ENCODE results near the gene PAQR8. TPM values are rescaled to one million over a fixed set of nuclear protein-coding genes. Genes with fewer than 3 reads are reported as not detected.
"Not testable (repeated sequence)": the region's sequence is repeated elsewhere in the genome, so short reads cannot be mapped to it uniquely, and the experiment has no call there.

The PAQR8 gene
- total RNA-seq, 1 donor from 2014 or later: 7.5 TPM

- Mint-ChIP-seq H3K27me3 (ENCODE audit: unreplicated experiment) (no peaks in the 10 kb centered on the region), H3K4me3 (ENCODE audit: unreplicated experiment) (no peak overlapping the region), H3K4me1 (ENCODE audit: unreplicated experiment) (no peaks in the 10 kb centered on the region), H3K9me3 (ENCODE audit: unreplicated experiment) (no peaks in the 10 kb centered on the region), H3K36me3 (ENCODE audit: low read depth, unreplicated experiment) (peaks cover 13% of the 10 kb centered on the region), H3K27ac (ENCODE audit: unreplicated experiment) (no peak overlapping the region)
- DNase-seq (ENCODE audit: low spot score): no peak
- TF ChIP-seq CTCF (IDR thresholded peaks at IDR 0.05; ENCODE audit: unreplicated experiment): no peak
Observed at GRCh38 chr6:52376763-52377162, 14.8 kb downstream of the PAQR8 start.

GRCh38 chr6:52377538-52378221, 15.7 kb downstream of the PAQR8 start:
- Mint-ChIP-seq H3K27ac (ENCODE audit: unreplicated experiment) (no peak overlapping the region), H3K9me3 (ENCODE audit: unreplicated experiment) (no peaks in the 10 kb centered on the region), H3K36me3 (ENCODE audit: low read depth, unreplicated experiment) (peaks cover 13% of the 10 kb centered on the region), H3K27me3 (ENCODE audit: unreplicated experiment) (no peaks in the 10 kb centered on the region), H3K4me3 (ENCODE audit: unreplicated experiment) (no peak overlapping the region), H3K4me1 (ENCODE audit: unreplicated experiment) (no peaks in the 10 kb centered on the region)
- TF ChIP-seq CTCF (IDR thresholded peaks at IDR 0.05; ENCODE audit: unreplicated experiment): no peak
- no peak for DNase-seq (ENCODE audit: low spot score)

- Mint-ChIP-seq H3K4me3 (ENCODE audit: unreplicated experiment) (no peak overlapping the region), H3K9me3 (ENCODE audit: unreplicated experiment) (no peaks in the 10 kb centered on the region), H3K27ac (ENCODE audit: unreplicated experiment) (no peak overlapping the region), H3K4me1 (ENCODE audit: unreplicated experiment) (no peaks in the 10 kb centered on the region), H3K36me3 (ENCODE audit: low read depth, unreplicated experiment) (peaks cover 6% of the 10 kb centered on the region), H3K27me3 (ENCODE audit: unreplicated experiment) (no peaks in the 10 kb centered on the region)
- no peak for TF ChIP-seq CTCF (IDR thresholded peaks at IDR 0.05; ENCODE audit: unreplicated experiment)
- no peak for DNase-seq (ENCODE audit: low spot score)
Observed at GRCh38 chr6:52381249-52381648, 19.3 kb downstream of the PAQR8 start.

GRCh38 chr6:52384145-52384766, 22.3 kb downstream of the PAQR8 start:
- Mint-ChIP-seq H3K4me3 (ENCODE audit: unreplicated experiment) (no peak overlapping the region), H3K36me3 (ENCODE audit: low read depth, unreplicated experiment) (peaks cover 3% of the 10 kb centered on the region), H3K27me3 (ENCODE audit: unreplicated experiment) (no peaks in the 10 kb centered on the region), H3K4me1 (ENCODE audit: unreplicated experiment) (no peaks in the 10 kb centered on the region), H3K9me3 (ENCODE audit: unreplicated experiment) (no peaks in the 10 kb centered on the region), H3K27ac (ENCODE audit: unreplicated experiment) (no peak overlapping the region)
- TF ChIP-seq CTCF (IDR thresholded peaks at IDR 0.05; ENCODE audit: unreplicated experiment): no peak
- no peak for DNase-seq (ENCODE audit: low spot score)

- H3K4me1 Mint-ChIP-seq (ENCODE audit: unreplicated experiment): no peaks in the 10 kb centered on the region
- H3K27me3 Mint-ChIP-seq (ENCODE audit: unreplicated experiment): no peaks in the 10 kb centered on the region
- H3K4me3 Mint-ChIP-seq (ENCODE audit: unreplicated experiment): no peak overlapping the region
- H3K36me3 Mint-ChIP-seq (ENCODE audit: low read depth, unreplicated experiment): peaks cover 3% of the 10 kb centered on the region
- H3K27ac Mint-ChIP-seq (ENCODE audit: unreplicated experiment): no peak overlapping the region
- TF ChIP-seq CTCF (IDR thresholded peaks at IDR 0.05; ENCODE audit: unreplicated experiment): no peak
- H3K9me3 Mint-ChIP-seq (ENCODE audit: unreplicated experiment): no peaks in the 10 kb centered on the region
- DNase-seq (ENCODE audit: low spot score): no peak
Observed at GRCh38 chr6:52385074-52385473, 23.1 kb downstream of the PAQR8 start.

GRCh38 chr6:52388119-52388518, 26.2 kb downstream of the PAQR8 start:
- H3K27me3 Mint-ChIP-seq (ENCODE audit: unreplicated experiment); H3K4me1 Mint-ChIP-seq (ENCODE audit: unreplicated experiment); H3K27ac Mint-ChIP-seq (ENCODE audit: unreplicated experiment); H3K36me3 Mint-ChIP-seq (ENCODE audit: low read depth, unreplicated experiment); DNase-seq (ENCODE audit: low spot score); H3K4me3 Mint-ChIP-seq (ENCODE audit: unreplicated experiment); H3K9me3 Mint-ChIP-seq (ENCODE audit: unreplicated experiment): not testable (repeated sequence)

Measured in endothelial cell (in vitro differentiated cells).